AG10803 (cell line): ENCODE data around the gene MINDY2.

Experiments
- DNase-seq: peaks from one replicate; pipeline ENCODE4 v3.0.0; 2010; ENCODE audit warnings: low read depth
- H3K4me3 ChIP-seq: 2 replicates; pipeline ENCODE4 v1.5.1; 2011; ENCODE audit warnings: mild to moderate bottlenecking, low read length, control low read depth
- CTCF ChIP-seq: conservative IDR thresholded peaks from 2 replicates; pipeline ENCODE4 v1.5.1; 2011; ENCODE audit warnings: mild to moderate bottlenecking, low read length, control low read depth, inconsistent platforms

Gene MINDY2

GRCh38 chr15:58770857-58771620 is at the start of gene MINDY2:
TSS of gene MINDY2 (plus strand) at chr15:58771302. CDS start at chr15:58771396, 94 bp downstream.
- peak within 1 kb of the TSS; percentile 96 for H3K4me3 ChIP-seq
- TF ChIP-seq CTCF: 0 out of 2 replicates have a peak, but pooled peaks have one; percentile 8
- peak; percentile 99 for DNase-seq

- TF ChIP-seq CTCF: no peak
- H3K4me3 ChIP-seq: no peak overlapping the region
- DNase-seq: peak; percentile 28
Measured at GRCh38 chr15:58724466-58724865, 46.6 kb upstream of the MINDY2 start.

- H3K4me3 ChIP-seq: no peak overlapping the region
- no peak for TF ChIP-seq CTCF
- no peak for DNase-seq
Measured at GRCh38 chr15:58726867-58727266, 44.2 kb upstream of the MINDY2 start.

- DNase-seq: peak; percentile 67
- no peak for TF ChIP-seq CTCF
- H3K4me3 ChIP-seq: no peak overlapping the region
Measured at GRCh38 chr15:58731756-58732535, 39.2 kb upstream of the MINDY2 start.

- no peak overlapping the region for H3K4me3 ChIP-seq
- no peak for TF ChIP-seq CTCF
- no peak for DNase-seq
Measured at GRCh38 chr15:58732625-58733363, 38.3 kb upstream of the MINDY2 start.

- H3K4me3 ChIP-seq: no peak overlapping the region
Measured at GRCh38 chr15:58734859-58735258, 36.2 kb upstream of the MINDY2 start.

More at GRCh38 chr15:58734859-58735258, 36.2 kb upstream of the MINDY2 start:
- no peak for DNase-seq
- TF ChIP-seq CTCF: no peak
